HL-60 (cell line): ENCODE measurements around the gene TTC33.

Experiments
- CTCF ChIP-seq: IDR thresholded peaks from one replicate; pipeline ENCODE4 v1.5.1; 2011; ENCODE audit warnings: low read length, control low read depth, inconsistent platforms; ENCODE audit not compliant: insufficient read depth
- GABPA ChIP-seq: IDR thresholded peaks from 2 replicates; pipeline ENCODE4 v1.6.1; 2012; ENCODE audit warnings: low read depth
- POLR2AphosphoS5 ChIP-seq: IDR thresholded peaks from 2 replicates; pipeline ENCODE4 v1.6.1; 2012; ENCODE audit warnings: low read depth
- REST ChIP-seq: IDR thresholded peaks from 2 replicates; pipeline ENCODE4 v1.6.1; 2012; ENCODE audit warnings: low read depth; ENCODE audit not compliant: insufficient replicate concordance
- SPI1 ChIP-seq: IDR thresholded peaks from 2 replicates; pipeline ENCODE4 v1.6.1; 2012; ENCODE audit warnings: low read depth, mild to moderate bottlenecking, borderline replicate concordance

DNA sequence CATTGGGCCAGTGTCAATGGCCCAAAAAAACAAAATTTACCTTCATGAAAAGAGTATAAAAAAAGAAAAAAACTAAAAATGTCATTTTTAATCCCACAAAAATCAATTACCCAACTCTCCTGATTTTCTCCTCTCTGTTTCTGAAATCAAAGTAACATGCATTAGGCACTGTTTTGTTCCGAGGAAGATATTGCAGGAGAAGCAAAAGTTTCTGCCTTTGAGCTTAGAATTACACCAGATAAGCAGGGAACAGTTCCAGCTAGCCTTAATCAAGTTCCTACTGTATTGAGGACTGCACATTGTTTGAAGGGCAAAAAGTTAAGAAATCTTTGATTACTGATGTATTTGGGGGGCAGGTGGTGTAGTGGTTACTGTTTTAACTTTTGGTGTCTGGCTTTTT lies 43.5 kb upstream of the TTC33 start:
- no peak for TF ChIP-seq CTCF
- no peak for TF ChIP-seq REST
- no peak for TF ChIP-seq POLR2AphosphoS5
- no peak for TF ChIP-seq GABPA
- no peak for TF ChIP-seq SPI1
